Measurements from ENCODE around the gene HPSE2.

HPSE2 gene

DNA sequence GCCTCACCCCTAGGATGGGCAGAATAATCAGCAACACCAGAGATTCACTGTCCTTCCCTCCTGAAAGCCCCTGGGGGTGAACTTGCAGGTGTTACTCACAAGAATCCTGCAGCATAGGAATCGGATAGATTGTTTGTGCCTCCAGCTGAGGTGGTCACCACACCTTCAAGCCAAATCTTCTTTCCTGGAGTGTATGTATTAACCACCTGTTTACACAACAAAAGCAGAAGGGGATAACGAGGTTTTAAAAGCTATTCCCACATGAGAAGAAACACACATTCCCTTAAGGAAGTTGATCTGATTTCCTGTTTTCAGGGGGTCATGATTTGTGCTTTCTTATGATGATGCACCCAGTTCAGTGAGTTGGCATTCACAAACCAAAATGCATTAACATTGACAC lies 615.1 kb downstream of the HPSE2 start:
- no peaks in the 10 kb centered on the region for H3F3A ChIP-seq (ENCODE audit: insufficient read depth)
- H3K79me2 ChIP-seq (ENCODE audit: insufficient read depth, low read length), result no peaks in the 10 kb centered on the region
- no peaks in the 10 kb centered on the region for H3K9me3 ChIP-seq (ENCODE audit: insufficient read depth, low read length)
- no peak overlapping the region for H3K4me3 ChIP-seq (ENCODE audit: insufficient read depth, low read length, poor library complexity, severe bottlenecking)
- no peak for TF ChIP-seq EZH2phosphoT487 (conservative IDR thresholded peaks at IDR 0.05; ENCODE audit: low read length)
- TF ChIP-seq, protein P1, sequence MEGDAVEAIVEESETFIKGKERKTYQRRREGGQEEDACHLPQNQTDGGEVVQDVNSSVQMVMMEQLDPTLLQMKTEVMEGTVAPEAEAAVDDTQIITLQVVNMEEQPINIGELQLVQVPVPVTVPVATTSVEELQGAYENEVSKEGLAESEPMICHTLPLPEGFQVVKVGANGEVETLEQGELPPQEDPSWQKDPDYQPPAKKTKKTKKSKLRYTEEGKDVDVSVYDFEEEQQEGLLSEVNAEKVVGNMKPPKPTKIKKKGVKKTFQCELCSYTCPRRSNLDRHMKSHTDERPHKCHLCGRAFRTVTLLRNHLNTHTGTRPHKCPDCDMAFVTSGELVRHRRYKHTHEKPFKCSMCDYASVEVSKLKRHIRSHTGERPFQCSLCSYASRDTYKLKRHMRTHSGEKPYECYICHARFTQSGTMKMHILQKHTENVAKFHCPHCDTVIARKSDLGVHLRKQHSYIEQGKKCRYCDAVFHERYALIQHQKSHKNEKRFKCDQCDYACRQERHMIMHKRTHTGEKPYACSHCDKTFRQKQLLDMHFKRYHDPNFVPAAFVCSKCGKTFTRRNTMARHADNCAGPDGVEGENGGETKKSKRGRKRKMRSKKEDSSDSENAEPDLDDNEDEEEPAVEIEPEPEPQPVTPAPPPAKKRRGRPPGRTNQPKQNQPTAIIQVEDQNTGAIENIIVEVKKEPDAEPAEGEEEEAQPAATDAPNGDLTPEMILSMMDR (IDR thresholded peaks at IDR 0.05; ENCODE audit: insufficient read depth, low read length, poor library complexity, severe bottlenecking), result no peak
- no peaks in the 10 kb centered on the region for H4K20me1 ChIP-seq (ENCODE audit: low read depth, low read length)
- H3K4me2 ChIP-seq (ENCODE audit: low read depth, low read length, poor library complexity, severe bottlenecking), result no peak overlapping the region
- no peak overlapping the region for H3K9ac ChIP-seq (ENCODE audit: low read length)
- no peaks in the 10 kb centered on the region; the same call in 1 of the 2 replicates for H3K27me3 ChIP-seq (ENCODE audit: low read length)
- H3K9me2 ChIP-seq (replicated peaks; ENCODE audit: insufficient read depth, low read length), result no peaks in the 10 kb centered on the region
- no peak overlapping the region for H2AFZ ChIP-seq (ENCODE audit: low read depth, low read length, severe bottlenecking)
- H3K27ac ChIP-seq (ENCODE audit: low read depth, low read length), result no peak overlapping the region
- no peaks in the 10 kb centered on the region for H3K36me3 ChIP-seq (ENCODE audit: low read length)

DNA sequence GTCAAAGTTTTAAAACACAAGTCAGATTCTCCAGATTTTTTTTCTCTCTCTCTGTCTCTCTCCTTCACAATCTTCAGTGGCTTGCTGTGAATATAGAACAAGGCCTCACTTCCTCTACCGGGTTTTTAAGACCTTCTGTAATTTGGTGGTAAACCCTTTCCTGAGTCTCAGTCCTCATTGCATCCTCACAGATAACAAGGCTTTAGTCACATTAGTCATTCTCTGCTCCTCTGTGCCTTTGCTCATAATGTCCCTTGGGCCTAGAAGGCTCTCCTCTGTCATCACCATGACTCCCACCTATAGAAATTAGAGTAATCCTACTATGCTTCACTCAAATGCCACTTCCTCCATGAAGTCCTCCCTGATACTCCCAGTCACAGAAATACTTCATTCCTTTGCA lies 616.2 kb downstream of the HPSE2 start:
- no peaks in the 10 kb centered on the region for H3K9me2 ChIP-seq (replicated peaks; ENCODE audit: insufficient read depth, low read length)
- no peak overlapping the region for H3K4me2 ChIP-seq (ENCODE audit: low read depth, low read length, poor library complexity, severe bottlenecking)
- H2AFZ ChIP-seq (ENCODE audit: low read depth, low read length, severe bottlenecking), result no peak overlapping the region
- TF ChIP-seq, protein P1 (IDR thresholded peaks at IDR 0.05; ENCODE audit: insufficient read depth, low read length, poor library complexity, severe bottlenecking), result no peak
- no peak for TF ChIP-seq EZH2phosphoT487 (conservative IDR thresholded peaks at IDR 0.05; ENCODE audit: low read length)
- H3F3A ChIP-seq (ENCODE audit: insufficient read depth), result no peaks in the 10 kb centered on the region
- H3K9me3 ChIP-seq (ENCODE audit: insufficient read depth, low read length), result no peaks in the 10 kb centered on the region
- H3K79me2 ChIP-seq (ENCODE audit: insufficient read depth, low read length), result no peaks in the 10 kb centered on the region
- H3K4me3 ChIP-seq (ENCODE audit: insufficient read depth, low read length, poor library complexity, severe bottlenecking), result no peak overlapping the region
- H4K20me1 ChIP-seq (ENCODE audit: low read depth, low read length), result no peaks in the 10 kb centered on the region
- H3K9ac ChIP-seq (ENCODE audit: low read length), result no peak overlapping the region
- no peaks in the 10 kb centered on the region; the same call in 1 of the 2 replicates for H3K27me3 ChIP-seq (ENCODE audit: low read length)
- H3K27ac ChIP-seq (ENCODE audit: low read depth, low read length), result no peak overlapping the region
- no peaks in the 10 kb centered on the region for H3K36me3 ChIP-seq (ENCODE audit: low read length)

DNA sequence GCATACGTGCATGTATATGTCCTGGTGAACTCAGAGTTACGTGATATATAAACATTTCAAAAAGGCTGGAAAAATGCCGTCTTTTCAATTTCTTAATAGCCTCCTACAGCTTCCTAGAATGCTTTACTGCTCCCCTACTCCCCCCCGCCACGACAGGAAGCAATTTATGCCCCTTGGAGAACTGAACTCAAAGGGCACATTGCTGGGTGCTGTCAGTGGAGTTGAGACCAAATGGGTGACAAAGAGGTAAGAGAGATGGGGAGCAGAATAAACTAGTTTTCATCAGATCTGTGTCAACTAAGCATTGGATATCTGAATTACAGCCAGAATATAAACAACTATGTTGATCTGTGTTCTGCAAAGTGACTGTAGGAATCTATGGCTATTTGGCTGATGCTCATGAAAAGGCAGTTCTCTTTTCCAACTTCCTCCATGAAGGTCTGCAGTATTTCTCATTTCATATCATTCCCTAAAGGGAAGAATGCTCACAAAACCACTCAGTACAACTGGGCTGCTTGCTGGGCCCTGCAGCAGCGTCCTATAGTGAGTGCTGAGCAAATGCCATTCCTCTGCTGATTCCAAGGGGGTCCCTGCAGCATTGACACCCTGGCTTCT lies 617.6 kb downstream of the HPSE2 start:
- TF ChIP-seq EZH2phosphoT487 (conservative IDR thresholded peaks at IDR 0.05; ENCODE audit: low read length), result no peak
- TF ChIP-seq, protein P1 (IDR thresholded peaks at IDR 0.05; ENCODE audit: insufficient read depth, low read length, poor library complexity, severe bottlenecking), result no peak
- H3K9me3 ChIP-seq (ENCODE audit: insufficient read depth, low read length), result no peaks in the 10 kb centered on the region
- no peak overlapping the region for H3K27ac ChIP-seq (ENCODE audit: low read depth, low read length)
- H3K27me3 ChIP-seq (ENCODE audit: low read length), result no peaks in the 10 kb centered on the region; the same call in 1 of the 2 replicates
- no peak overlapping the region for H2AFZ ChIP-seq (ENCODE audit: low read depth, low read length, severe bottlenecking)
- H3K9ac ChIP-seq (ENCODE audit: low read length), result no peak overlapping the region
- no peaks in the 10 kb centered on the region for H3K9me2 ChIP-seq (replicated peaks; ENCODE audit: insufficient read depth, low read length)
- no peaks in the 10 kb centered on the region for H3K36me3 ChIP-seq (ENCODE audit: low read length)
- H4K20me1 ChIP-seq (ENCODE audit: low read depth, low read length), result no peaks in the 10 kb centered on the region
- H3K4me2 ChIP-seq (ENCODE audit: low read depth, low read length, poor library complexity, severe bottlenecking), result no peak overlapping the region
- no peaks in the 10 kb centered on the region for H3F3A ChIP-seq (ENCODE audit: insufficient read depth)
- no peak overlapping the region for H3K4me3 ChIP-seq (ENCODE audit: insufficient read depth, low read length, poor library complexity, severe bottlenecking)
- no peaks in the 10 kb centered on the region for H3K79me2 ChIP-seq (ENCODE audit: insufficient read depth, low read length)
